Astrocyte of the hippocampus (primary cell): ENCODE results near the gene NIPAL3.
"Not testable (repeated sequence)": the region's sequence is repeated elsewhere in the genome, so short reads cannot be mapped to it uniquely, and the experiment has no call there.

ENCODE experiments used
- DNase-seq: peaks from one replicate; pipeline ENCODE4 v3.0.0; 2011; ENCODE audit warnings: low read depth, low spot score

NIPAL3 gene

DNA sequence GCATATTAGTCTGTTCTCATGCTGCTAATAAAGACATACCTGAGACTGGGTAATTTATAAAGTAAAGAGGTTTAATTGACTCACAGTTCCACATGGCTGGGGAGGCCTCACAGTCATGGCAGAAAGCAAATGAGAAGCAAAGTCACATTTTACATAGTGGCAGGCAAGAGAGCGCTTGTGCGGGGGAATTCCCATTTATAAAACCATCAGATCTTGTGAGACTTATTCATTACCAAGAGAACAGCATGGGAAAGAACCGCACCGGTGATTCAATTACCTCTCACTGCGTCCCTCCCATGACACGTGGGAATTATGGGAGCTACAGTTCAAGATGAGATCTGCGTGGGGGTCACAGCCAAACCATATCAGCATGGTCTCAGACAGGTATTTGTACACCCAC, 72.6 kb downstream of the NIPAL3 start:
- not testable (repeated sequence) for DNase-seq

GRCh38 chr1:24489674-24490073, 74.1 kb downstream of the NIPAL3 start:
- DNase-seq = no peak

GRCh38 chr1:24490101-24490781, 74.6 kb downstream of the NIPAL3 start:
- no peak for DNase-seq

- DNase-seq = no peak
Observed at GRCh38 chr1:24491577-24492360, 76.2 kb downstream of the NIPAL3 start.

GRCh38 chr1:24492935-24493334, 77.3 kb downstream of the NIPAL3 start:
- not testable (repeated sequence) for DNase-seq

- no peak for DNase-seq
Observed at GRCh38 chr1:24493785-24494184, 78.2 kb downstream of the NIPAL3 start.

- no peak for DNase-seq
Observed at GRCh38 chr1:24498589-24498988, 83.0 kb downstream of the NIPAL3 start.

GRCh38 chr1:24500448-24501048, 84.9 kb downstream of the NIPAL3 start:
- DNase-seq = no peak

DNA sequence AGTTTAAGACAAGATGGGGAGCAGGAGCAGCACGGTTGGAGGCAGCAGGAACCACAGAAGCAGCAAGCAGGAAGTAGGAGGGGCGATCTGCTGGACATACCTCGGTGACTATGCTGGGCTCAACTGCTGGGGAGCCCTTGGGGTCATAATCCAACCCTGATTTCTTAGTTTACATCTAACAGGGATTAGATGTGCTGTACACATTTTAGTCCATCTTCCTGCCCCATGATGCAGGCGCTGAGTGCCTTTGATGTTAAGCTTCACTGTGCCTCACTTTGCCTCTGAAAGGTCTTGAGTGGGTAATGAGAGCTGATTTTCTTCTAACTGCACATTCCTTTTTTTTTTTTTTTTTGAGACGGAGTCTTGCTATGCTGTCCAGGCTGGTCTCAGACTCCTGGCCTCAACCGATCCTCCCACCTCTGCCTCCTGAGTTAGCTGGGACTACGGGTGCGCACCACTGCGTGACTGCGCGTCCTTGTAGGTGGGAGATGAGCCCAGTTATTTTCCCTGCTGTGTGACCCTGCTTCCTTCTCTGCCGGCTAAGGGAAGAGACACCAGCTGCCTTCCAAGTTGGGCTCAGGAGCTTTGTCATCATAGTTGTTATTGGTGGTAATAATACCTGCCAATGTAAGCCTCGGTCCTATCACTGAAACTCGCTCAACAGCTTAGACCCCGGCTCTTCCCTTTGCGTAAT, 85.9 kb downstream of the NIPAL3 start:
- no peak for DNase-seq

- peak; percentile 76 for DNase-seq
Observed at GRCh38 chr1:24502065-24502708, 86.6 kb downstream of the NIPAL3 start.

DNA sequence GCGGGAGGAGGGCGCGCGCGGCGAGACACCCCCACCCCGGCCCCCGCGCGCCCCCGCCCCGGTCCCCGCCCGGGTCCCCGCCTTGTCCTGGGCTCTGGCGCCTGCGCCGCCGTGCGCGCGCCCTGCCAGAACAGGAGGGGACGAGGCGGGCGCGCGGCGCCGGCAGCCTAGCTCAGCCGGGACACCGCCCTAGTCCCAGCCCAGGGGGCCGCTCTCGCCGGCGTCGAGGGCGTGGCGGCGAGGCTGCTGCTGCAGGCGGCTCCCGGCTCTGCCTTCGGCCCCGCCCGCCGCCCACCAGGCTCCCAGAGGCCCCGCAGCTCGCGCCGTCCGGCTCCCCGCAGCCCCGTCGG, 87.1 kb downstream of the NIPAL3 start, which contains the start of gene RCAN3:
Gene RCAN3, plus strand, starts transcription at position 128 of the 350 bp plus-strand sequence. CDS start 11,537 bp downstream, outside the sequence.
- peak; percentile 95 for DNase-seq

- peak; percentile 29 for DNase-seq
Observed at GRCh38 chr1:24503059-24503751, 87.6 kb downstream of the NIPAL3 start.

GRCh38 chr1:24503870-24504523, 88.4 kb downstream of the NIPAL3 start:
- no peak for DNase-seq

- DNase-seq = no peak
Observed at GRCh38 chr1:24504560-24504959, 89.0 kb downstream of the NIPAL3 start.

- DNase-seq = no peak
Observed at GRCh38 chr1:24505816-24506215, 90.2 kb downstream of the NIPAL3 start.

DNA sequence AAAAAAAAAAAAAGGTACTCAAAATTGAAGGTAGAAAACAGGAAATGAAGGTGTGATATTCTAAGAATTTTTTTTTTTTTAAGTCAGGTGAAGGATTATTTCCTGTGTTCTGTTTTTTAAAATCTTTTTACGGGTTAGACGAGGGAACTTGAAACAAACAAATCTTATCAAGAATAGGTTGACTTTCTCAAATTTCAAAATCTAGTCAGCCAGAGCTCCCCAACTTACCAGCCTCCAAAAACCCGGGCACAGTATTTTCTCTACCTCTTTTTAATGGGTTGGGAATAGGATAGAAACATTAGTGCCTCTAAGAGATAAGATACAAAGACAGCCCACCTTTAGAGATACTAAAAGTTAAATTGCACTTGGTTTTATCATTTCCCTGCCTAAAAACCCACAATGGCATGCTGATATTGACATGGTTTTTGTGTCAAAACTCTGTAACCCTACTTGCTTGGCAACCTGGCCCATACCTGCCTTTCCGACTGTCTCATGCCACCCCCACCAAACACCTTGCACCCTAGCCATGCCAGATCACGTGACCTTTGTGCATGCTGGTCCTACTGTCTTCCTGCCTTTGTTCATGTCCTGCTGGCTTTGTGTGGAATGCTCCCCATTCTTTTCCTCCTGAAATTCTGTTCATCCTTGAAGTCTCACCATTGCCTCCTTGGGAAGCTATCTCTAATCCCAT, 91.2 kb downstream of the NIPAL3 start:
- DNase-seq = no peak

DNA sequence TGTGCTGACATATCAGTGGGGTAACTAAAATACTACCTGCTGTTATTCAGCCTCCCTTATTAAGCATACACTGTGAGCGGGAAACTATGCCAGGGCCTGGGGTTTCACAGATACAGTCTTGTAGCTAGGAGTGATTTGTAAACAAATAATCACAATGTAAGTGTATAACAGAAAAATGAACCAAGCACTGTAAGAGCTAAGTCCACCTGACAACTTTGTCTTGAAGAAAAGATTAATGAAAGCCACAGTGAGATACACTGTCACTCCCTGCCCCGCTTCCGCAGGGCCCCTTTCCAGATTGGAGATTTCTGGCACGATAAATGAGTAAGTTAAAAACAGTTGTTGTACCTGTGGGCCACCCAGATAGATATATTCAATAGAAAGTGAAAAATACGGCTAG, 91.8 kb downstream of the NIPAL3 start:
- no peak for DNase-seq

DNA sequence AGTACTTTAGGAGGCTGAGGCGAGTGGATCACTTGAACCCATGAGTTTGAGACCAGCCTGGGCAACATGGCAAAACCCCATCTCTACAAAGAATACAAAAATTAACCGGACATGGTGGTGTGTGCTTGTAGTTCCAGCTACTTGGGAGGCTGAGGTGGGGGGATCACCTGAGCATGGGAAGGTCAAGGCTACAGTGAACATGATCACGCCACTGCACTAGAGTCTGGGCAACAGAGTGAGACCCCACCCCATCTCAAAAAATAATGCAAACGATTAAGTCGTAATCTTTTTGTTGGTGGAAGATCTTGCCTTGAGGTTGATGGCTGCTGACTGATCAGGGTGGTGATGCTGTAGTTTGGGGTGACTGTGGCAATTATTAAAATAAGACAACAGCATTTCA, 93.3 kb downstream of the NIPAL3 start:
- DNase-seq = no peak

DNA sequence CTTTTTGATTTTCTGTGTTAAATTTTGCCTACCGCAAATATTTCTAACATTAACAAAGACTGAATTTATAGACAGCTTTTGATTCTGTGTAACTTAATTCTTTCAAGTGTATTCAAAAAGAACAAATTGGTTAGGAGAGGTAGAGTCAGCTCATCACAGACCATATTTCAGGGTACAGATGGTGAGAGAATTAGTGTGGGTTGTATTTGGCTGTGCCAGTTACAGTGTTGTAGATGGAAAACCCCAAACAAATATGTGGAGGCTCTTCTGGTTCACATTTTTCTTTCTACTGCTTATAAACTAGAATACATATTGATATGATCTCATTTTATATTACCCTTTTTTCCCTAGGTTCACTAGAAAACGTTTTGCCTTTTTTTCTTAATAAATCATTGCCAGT, 98.1 kb downstream of the NIPAL3 start:
- DNase-seq = no peak

DNA sequence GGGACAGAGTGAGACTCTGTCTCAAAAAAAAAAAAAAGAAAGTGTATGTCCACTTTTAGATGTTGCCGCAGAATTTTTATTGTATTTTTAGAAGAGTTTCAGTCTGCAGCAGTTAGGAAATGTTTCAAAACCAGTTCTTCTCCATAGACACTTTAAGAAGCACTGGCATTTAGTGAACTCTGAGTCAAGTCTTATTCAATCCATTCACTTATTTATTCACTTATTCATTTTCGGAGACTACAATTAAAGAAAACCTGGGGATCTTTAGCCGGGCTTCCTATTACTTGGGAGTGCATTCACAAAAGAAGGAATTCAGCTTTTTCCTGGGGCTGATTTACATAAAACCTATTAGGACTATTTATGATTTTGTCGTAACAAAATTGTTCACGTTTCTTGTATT, 99.3 kb downstream of the NIPAL3 start:
- no peak for DNase-seq
